ENCODE measurements around the gene FADS6.

DNA sequence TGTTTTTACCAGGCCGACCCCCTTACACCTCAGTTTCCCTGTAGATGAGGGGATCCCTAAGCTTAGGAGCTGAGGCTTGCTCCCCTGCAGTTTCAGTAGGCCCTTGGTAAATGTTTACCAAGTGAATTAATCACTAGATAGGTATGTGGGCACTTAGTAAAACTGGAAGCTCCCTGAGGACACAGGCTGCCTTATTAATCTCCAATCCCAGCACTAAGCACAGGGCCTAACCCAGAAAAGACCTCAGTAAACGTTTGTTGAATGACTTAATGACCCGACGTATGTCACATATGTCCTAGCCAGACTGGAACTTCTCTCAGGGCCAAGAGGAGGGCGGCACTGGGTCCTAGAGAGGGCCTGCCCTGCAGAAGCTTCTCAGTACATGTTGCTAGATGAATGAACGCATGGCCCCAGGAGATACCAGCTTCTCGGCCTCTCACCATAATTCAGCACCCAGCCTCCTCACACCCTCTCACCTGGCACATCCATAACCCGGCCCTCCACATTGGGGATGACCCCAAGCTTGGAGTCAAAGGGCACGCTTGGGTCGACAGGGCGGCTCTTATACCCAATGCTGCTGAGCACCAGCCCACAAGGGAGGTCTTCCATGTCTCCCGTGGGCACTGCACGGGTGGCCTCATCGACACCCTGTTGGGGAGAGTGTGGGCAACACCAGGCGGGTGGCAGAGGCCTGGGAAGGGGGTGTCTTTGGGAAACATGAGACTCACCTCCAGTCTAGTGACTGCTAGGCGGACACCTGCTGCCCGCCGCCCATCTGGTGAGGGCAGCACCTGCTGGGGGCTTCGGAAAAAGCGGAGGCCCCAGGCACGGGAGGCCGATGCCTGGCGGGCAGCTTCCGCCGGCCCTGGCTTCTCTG, 29.8 kb downstream of the FADS6 start:
- TF ChIP-seq, protein P1, sequence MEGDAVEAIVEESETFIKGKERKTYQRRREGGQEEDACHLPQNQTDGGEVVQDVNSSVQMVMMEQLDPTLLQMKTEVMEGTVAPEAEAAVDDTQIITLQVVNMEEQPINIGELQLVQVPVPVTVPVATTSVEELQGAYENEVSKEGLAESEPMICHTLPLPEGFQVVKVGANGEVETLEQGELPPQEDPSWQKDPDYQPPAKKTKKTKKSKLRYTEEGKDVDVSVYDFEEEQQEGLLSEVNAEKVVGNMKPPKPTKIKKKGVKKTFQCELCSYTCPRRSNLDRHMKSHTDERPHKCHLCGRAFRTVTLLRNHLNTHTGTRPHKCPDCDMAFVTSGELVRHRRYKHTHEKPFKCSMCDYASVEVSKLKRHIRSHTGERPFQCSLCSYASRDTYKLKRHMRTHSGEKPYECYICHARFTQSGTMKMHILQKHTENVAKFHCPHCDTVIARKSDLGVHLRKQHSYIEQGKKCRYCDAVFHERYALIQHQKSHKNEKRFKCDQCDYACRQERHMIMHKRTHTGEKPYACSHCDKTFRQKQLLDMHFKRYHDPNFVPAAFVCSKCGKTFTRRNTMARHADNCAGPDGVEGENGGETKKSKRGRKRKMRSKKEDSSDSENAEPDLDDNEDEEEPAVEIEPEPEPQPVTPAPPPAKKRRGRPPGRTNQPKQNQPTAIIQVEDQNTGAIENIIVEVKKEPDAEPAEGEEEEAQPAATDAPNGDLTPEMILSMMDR (IDR thresholded peaks at IDR 0.05; ENCODE audit: extremely low read depth in 1 of 2, insufficient read depth in 1 of 2, low read depth in 1 of 2, low read length in 2 of 2), result no peak
- TF ChIP-seq, protein P2, sequence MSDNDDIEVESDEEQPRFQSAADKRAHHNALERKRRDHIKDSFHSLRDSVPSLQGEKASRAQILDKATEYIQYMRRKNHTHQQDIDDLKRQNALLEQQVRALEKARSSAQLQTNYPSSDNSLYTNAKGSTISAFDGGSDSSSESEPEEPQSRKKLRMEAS (IDR thresholded peaks at IDR 0.05; ENCODE audit: insufficient read depth, insufficient read length), result no peak

Measured in endothelial cell of umbilical vein (primary cell).